H1 (cell line): ENCODE data around the gene FGGY. TPM values are rescaled to one million over a fixed set of nuclear protein-coding genes. Genes with fewer than 3 reads are reported as not detected.

Experiments
- CTCF ChIA-PET: fragments of 300-600 bp; sonication (Branson Sonifier 250); formaldehyde crosslinking; loops from one replicate; lab custom pipeline; 2021; ENCODE audit not compliant: partially characterized antibody; lab: Charles Lee
- POLR2A ChIA-PET: fragments of 300-600 bp; sonication (Branson Sonifier 250); formaldehyde crosslinking; loops from one replicate; lab custom pipeline; 2021; ENCODE audit warnings: inconsistent platforms; ENCODE audit not compliant: partially characterized antibody; lab: Charles Lee
- DNase-seq, 2 experiments: peaks; one replicate each; pipeline versions ENCODE4 v3.0.0 to v3.0.0-alpha.2; 2010 to 2022; ENCODE audit warnings: low spot score in 2 of 2, low read depth in 1 of 2, mixed read lengths in 1 of 2
- FAIRE-seq: peaks from 2 replicates; lab custom pipeline; 2011; peaks lifted over from hg19 to GRCh38; lab: Jason Lieb, UNC
- H2AFZ ChIP-seq: 2 replicates; pipeline ENCODE4 v1.8.1; 2012; ENCODE audit warnings: low read length, inconsistent platforms
- H2AK5ac ChIP-seq: 2 replicates; pipeline ENCODE4 v1.6.1; 2013; ENCODE audit warnings: low read depth, low read length
- H2BK120ac ChIP-seq: replicated peaks from 2 replicates; pipeline ENCODE3; 2013; ENCODE audit warnings: low read depth, low read length, inconsistent platforms
- H2BK12ac ChIP-seq: 2 replicates; pipeline ENCODE4 v1.6.1; 2013; ENCODE audit warnings: low read depth, low read length
- H2BK15ac ChIP-seq: 2 replicates; pipeline ENCODE4 v1.6.1; 2013; ENCODE audit warnings: low read length
- H2BK20ac ChIP-seq: 2 replicates; pipeline ENCODE4 v1.6.1; 2013; ENCODE audit warnings: low read length
- H2BK5ac ChIP-seq: 2 replicates; pipeline ENCODE4 v1.6.1; 2013; ENCODE audit warnings: low read depth, low read length
- H3K14ac ChIP-seq: 2 replicates; pipeline ENCODE4 v1.6.1; 2013; ENCODE audit warnings: inconsistent platforms; ENCODE audit not compliant: insufficient read length
- H3K18ac ChIP-seq: 2 replicates; pipeline ENCODE4 v1.6.1; 2013; ENCODE audit warnings: low read length; ENCODE audit errors: extremely low read depth
- H3K23ac ChIP-seq: 2 replicates; pipeline ENCODE4 v1.6.1; 2013; ENCODE audit warnings: inconsistent platforms; ENCODE audit not compliant: insufficient read length
- H3K23me2 ChIP-seq: 2 replicates; pipeline ENCODE4 v1.6.1; 2013; ENCODE audit warnings: low read depth, low read length
- H3K27ac ChIP-seq: 2 replicates; pipeline ENCODE4 v1.6.1; 2011; ENCODE audit warnings: low read depth, low read length, inconsistent platforms
- H3K27me3 ChIP-seq, 4 experiments: replicated peaks in 1 of 4; 1 replicate in 1 of 4; 2 replicates in 3 of 4; pipeline versions ENCODE4 v1.6.1 to v1.8.1; 2011 to 2013; ENCODE audit warnings: low read length in 3 of 4, mild to moderate bottlenecking in 3 of 4, inconsistent platforms in 2 of 4, mixed read lengths in 2 of 4, moderate library complexity in 1 of 4; ENCODE audit not compliant: control insufficient read depth in 3 of 4, insufficient read depth in 3 of 4; ENCODE audit errors: extremely low read depth in 1 of 4
- H3K36me3 ChIP-seq, 4 experiments: 2 replicates each; pipeline versions ENCODE4 v1.6.1 to v1.8.1; 2011 to 2013; ENCODE audit warnings: mild to moderate bottlenecking in 4 of 4, low read length in 3 of 4, moderate library complexity in 2 of 4, control low read depth in 1 of 4, inconsistent platforms in 1 of 4; ENCODE audit not compliant: insufficient read depth in 4 of 4, control insufficient read depth in 2 of 4
- H3K4ac ChIP-seq: replicated peaks from 2 replicates; pipeline ENCODE3; 2013; ENCODE audit warnings: low read length, low read depth, mixed read lengths, inconsistent platforms; ENCODE audit not compliant: insufficient read length
- H3K4me1 ChIP-seq, 4 experiments: replicated peaks in 1 of 4; 1 replicate in 1 of 4; 2 replicates in 3 of 4; pipeline versions ENCODE4 v1.6.1 to v1.8.1; 2011 to 2013; ENCODE audit warnings: low read length in 3 of 4, inconsistent platforms in 2 of 4, mixed read lengths in 1 of 4; ENCODE audit not compliant: insufficient read depth in 4 of 4, control insufficient read depth in 3 of 4
- H3K4me2 ChIP-seq, 2 experiments: 2 replicates each; pipeline versions ENCODE4 v1.6.1 to v1.8.1; 2011 to 2013; ENCODE audit warnings: low read depth in 2 of 2, low read length in 2 of 2, control low read depth in 1 of 2, inconsistent platforms in 1 of 2, mild to moderate bottlenecking in 1 of 2; ENCODE audit not compliant: insufficient read depth in 1 of 2
- H3K4me3 ChIP-seq, 4 experiments: fragments of 200-600, 300-600 bp in 1 of 4; sonication (generic), shearing (Covaris generic), sonication (Bioruptor Twin) in 1 of 4; 2 replicates each; pipeline versions ENCODE4 v1.5.1 to v1.8.1; 2011 to 2016; ENCODE audit warnings: low read length in 4 of 4, low read depth in 3 of 4, control low read depth in 2 of 4, inconsistent platforms in 2 of 4, mild to moderate bottlenecking in 2 of 4, mixed read lengths in 1 of 4, moderate library complexity in 1 of 4; ENCODE audit not compliant: insufficient read depth in 2 of 4; ENCODE audit errors: extremely low read depth in 1 of 4
- H3K56ac ChIP-seq: replicated peaks from 2 replicates; pipeline ENCODE3; 2013; ENCODE audit warnings: low read depth, mild to moderate bottlenecking, mixed read lengths, low read length, inconsistent platforms; ENCODE audit not compliant: insufficient read length
- H3K79me1 ChIP-seq: 2 replicates; pipeline ENCODE4 v1.6.1; 2013; ENCODE audit warnings: low read depth, low read length, control low read depth
- H3K79me2 ChIP-seq, 2 experiments: 2 replicates each; pipeline versions ENCODE4 v1.6.1 to v1.8.1; 2012 to 2013; ENCODE audit warnings: low read length in 2 of 2, mild to moderate bottlenecking in 2 of 2, inconsistent platforms in 1 of 2; ENCODE audit not compliant: insufficient read depth in 2 of 2, control insufficient read depth in 1 of 2
- H3K9ac ChIP-seq, 4 experiments: replicated peaks in 1 of 4; 1 replicate in 1 of 4; 2 replicates in 3 of 4; pipeline versions ENCODE4 v1.6.1 to v1.8.1; 2011 to 2013; ENCODE audit warnings: low read depth in 3 of 4, low read length in 3 of 4, control low read depth in 2 of 4, mild to moderate bottlenecking in 2 of 4, moderate library complexity in 2 of 4, inconsistent platforms in 1 of 4; ENCODE audit errors: extremely low read depth in 1 of 4
- H3K9me3 ChIP-seq, 2 experiments: 2 replicates each; pipeline versions ENCODE4 v1.6.1 to v1.8.1; 2012 to 2013; ENCODE audit warnings: mild to moderate bottlenecking in 2 of 2, moderate library complexity in 2 of 2, control low read depth in 1 of 2, inconsistent platforms in 1 of 2, low read depth in 1 of 2, low read length in 1 of 2, mixed read lengths in 1 of 2; ENCODE audit not compliant: insufficient read depth in 2 of 2
- H4K20me1 ChIP-seq, 2 experiments: replicated peaks in 1 of 2; 2 replicates each; pipeline versions ENCODE3 to v1.8.1; 2011 to 2013; ENCODE audit warnings: inconsistent platforms in 2 of 2, low read length in 2 of 2, mild to moderate bottlenecking in 1 of 2; ENCODE audit not compliant: insufficient read depth in 2 of 2, control insufficient read depth in 1 of 2
- H4K5ac ChIP-seq: 2 replicates; pipeline ENCODE4 v1.6.1; 2013; ENCODE audit warnings: low read length, low read depth, mixed read lengths, inconsistent platforms; ENCODE audit not compliant: insufficient read length
- H4K8ac ChIP-seq: 2 replicates; pipeline ENCODE4 v1.8.0; 2013; ENCODE audit warnings: mild to moderate bottlenecking, moderate library complexity, low read length, inconsistent platforms; ENCODE audit not compliant: insufficient read depth; ENCODE audit errors: extremely low read depth
- H4K91ac ChIP-seq: replicated peaks from 2 replicates; pipeline ENCODE3; 2013; ENCODE audit warnings: low read length, mixed read lengths, inconsistent platforms; ENCODE audit not compliant: insufficient read length
- BRCA1 ChIP-seq: IDR thresholded peaks from 2 replicates; pipeline ENCODE4 v1.6.1; 2012; ENCODE audit warnings: low read depth, low read length, improper control_type of control experiment
- HDAC2 ChIP-seq, 2 experiments: fragments of 300-600 bp in 1 of 2; sonication (generic) in 1 of 2; IDR thresholded peaks; 2 replicates each; pipeline ENCODE4 v1.6.1; 2011 to 2012; ENCODE audit warnings: low read depth in 2 of 2, low read length in 2 of 2, mild to moderate bottlenecking in 2 of 2, moderate library complexity in 2 of 2, borderline replicate concordance in 1 of 2, inconsistent platforms in 1 of 2
- HDAC6 ChIP-seq: IDR thresholded peaks from one replicate; pipeline ENCODE4 v1.7.1; 2012; ENCODE audit warnings: low read depth, mild to moderate bottlenecking, inconsistent platforms, low read length, moderate library complexity
- KDM4A ChIP-seq: IDR thresholded peaks from one replicate; pipeline ENCODE4 v1.7.1; 2012; ENCODE audit warnings: low read depth, mild to moderate bottlenecking, moderate library complexity, low read length, inconsistent platforms; ENCODE audit not compliant: severe bottlenecking
- POU5F1 ChIP-seq: IDR thresholded peaks from 2 replicates; pipeline ENCODE4 v1.6.1; 2011; ENCODE audit warnings: low read depth, mild to moderate bottlenecking, low read length, moderate library complexity
- TAF7 ChIP-seq: optimal IDR thresholded peaks from 2 replicates; pipeline ENCODE3; 2011; ENCODE audit warnings: low read depth, mild to moderate bottlenecking, inconsistent platforms, low read length, moderate library complexity, borderline replicate concordance
- TBP ChIP-seq: IDR thresholded peaks from 2 replicates; pipeline ENCODE4 v1.6.1; 2011; ENCODE audit warnings: low read depth, low read length, improper control_type of control experiment
- WGBS, 2 experiments: shearing (Covaris generic) in 1 of 2; methylation state at CpG; one replicate each; pipeline versions ENCODE4 v1.1.6 to v1.1.7; 2013 to 2015; ENCODE audit warnings: low lambda C conversion rate in 2 of 2, mixed read lengths in 2 of 2, inconsistent platforms in 1 of 2, low coverage in 1 of 2, missing lambda C conversion rate in 1 of 2; ENCODE audit not compliant: insufficient replicate concordance in 2 of 2, insufficient coverage in 1 of 2, insufficient read length in 1 of 2; ENCODE audit errors: extremely low coverage in 1 of 2, missing lambda C conversion rate in 1 of 2; 5-methylcytosine and 5-hydroxymethylcytosine counted together
- polyA plus RNA-seq, 7 experiments: library from polyadenylated mRNA; depleted of rRNA in 3 of 7; stranded (reverse) in 5 of 7; unstranded in 2 of 7; fragments of >200 nt in 5 of 7; fragments of 200-250 nt in 2 of 7; gene quantifications; 1 replicate in 5 of 7; 2 replicates in 1 of 7; 4 replicates in 1 of 7; pipeline versions ENCODE4 v1.2.1 to v1.2.3, GENCODE V29; 2011 to 2013; ENCODE audit warnings: missing spikeins in 2 of 7, mixed read lengths in 2 of 7
- total RNA-seq: library from RNA; stranded (reverse); fragmentation: NEBNext Ultra II Directional; extraction: Animal tissue kit (Norgen Biotek cat#: 25700); gene quantifications from 2 replicates; pipeline ENCODE4 v1.2.1, GENCODE V29; 2021
- TF ChIP-seq, protein P1 (sequence below): IDR thresholded peaks from 2 replicates; pipeline ENCODE4 v1.6.1; 2011; ENCODE audit warnings: low read depth, mild to moderate bottlenecking, low read length; ENCODE audit not compliant: insufficient read depth
- TF ChIP-seq, protein P2 (sequence below): IDR thresholded peaks from 2 replicates; pipeline ENCODE4 v1.6.1; 2012; ENCODE audit warnings: inconsistent platforms

Gene FGGY
- total and polyA plus RNA-seq, 2 of the 8 experiments (the other 6 are each of a cell fraction or from before 2014, with no cell fraction given): 10.3 to 12.5 TPM

DNA sequence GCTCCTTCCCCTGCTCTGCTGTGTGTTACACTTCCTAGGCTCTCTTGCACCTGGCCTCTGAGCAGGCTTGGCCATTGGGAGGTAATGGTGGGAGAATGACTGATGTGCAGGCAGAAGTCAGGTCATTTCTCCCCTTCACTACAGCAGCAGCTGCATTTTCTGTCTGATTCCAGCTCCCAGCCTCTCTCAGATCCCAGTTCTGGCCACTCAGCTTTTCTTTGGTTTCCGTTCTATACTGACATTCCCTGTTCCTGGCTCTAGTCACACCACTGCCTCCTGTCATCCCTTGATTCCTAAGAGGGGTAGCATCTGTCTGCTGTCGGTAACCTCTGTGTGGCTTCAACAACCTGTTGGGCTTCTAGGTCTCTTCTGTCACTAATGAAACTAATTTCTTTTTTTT is 390.2 kb downstream of the FGGY start:
- 0 out of 2 replicates have a peak overlapping the region, but pooled peaks have one; percentile 49 for H2BK5ac ChIP-seq
- no peak overlapping the region for H3K9ac ChIP-seq
- CTCF ChIA-PET: interaction anchor here (0.6 to 1.0 kb wide), 4 partner anchors 21 to 1029 kb away, joined by 3 to 4 read pairs (median 4); no protein-coding TSS in a partner anchor
- no peak overlapping the region for H3K4me2 ChIP-seq
- no peak overlapping the region for H3K14ac ChIP-seq
- no peaks in the 10 kb centered on the region for H3K79me2 ChIP-seq
- H3K4me3 ChIP-seq: no peak overlapping the region
- FAIRE-seq (no peak), DNase-seq (no peak)
- peak overlapping the region; percentile 65; the same call in 1 of the 2 replicates for H2BK12ac ChIP-seq
- H3K36me3 ChIP-seq: no peaks in the 10 kb centered on the region
- H2AK5ac ChIP-seq: peak overlapping the region; percentile 47; the same call in 1 of the 2 replicates
- no peak overlapping the region for H3K56ac ChIP-seq
- WGBS, 2 experiments: 89% methylated on average over 2 of the region's 2 CpGs; no CpG with 5 or more reads in 1 of the 2 experiments
- H3K18ac ChIP-seq: no peak overlapping the region
- no peak overlapping the region for H3K4ac ChIP-seq
- H3K23me2 ChIP-seq: no peaks in the 10 kb centered on the region
- H2BK15ac ChIP-seq: no peak overlapping the region
- no peak overlapping the region for H4K5ac ChIP-seq
- H3K79me1 ChIP-seq: no peaks in the 10 kb centered on the region
- no peaks in the 10 kb centered on the region for H4K20me1 ChIP-seq
- POLR2A ChIA-PET: interaction anchor here (0.6 kb wide), 1 partner anchor 1049 kb away, joined by 3 read pairs; no protein-coding TSS in a partner anchor
- H2AFZ ChIP-seq: no peak overlapping the region
- H3K27ac ChIP-seq: no peak overlapping the region
- no peak overlapping the region; the same call in 1 of the 2 replicates for H4K8ac ChIP-seq
- H4K91ac ChIP-seq: no peak overlapping the region
- TF ChIP-seq, protein P1, sequence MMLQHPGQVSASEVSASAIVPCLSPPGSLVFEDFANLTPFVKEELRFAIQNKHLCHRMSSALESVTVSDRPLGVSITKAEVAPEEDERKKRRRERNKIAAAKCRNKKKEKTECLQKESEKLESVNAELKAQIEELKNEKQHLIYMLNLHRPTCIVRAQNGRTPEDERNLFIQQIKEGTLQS: no peak
- TF ChIP-seq BRCA1 (no peak), HDAC2 (IDR thresholded peaks at IDR 0.05; ENCODE audit: borderline replicate concordance in 1 of 2, low read depth in 2 of 2, low read length in 2 of 2) (no peak), HDAC6 (no peak), KDM4A (no peak), POU5F1 (no peak), TAF7 (no peak), TBP (no peak)
- TF ChIP-seq, protein P2, sequence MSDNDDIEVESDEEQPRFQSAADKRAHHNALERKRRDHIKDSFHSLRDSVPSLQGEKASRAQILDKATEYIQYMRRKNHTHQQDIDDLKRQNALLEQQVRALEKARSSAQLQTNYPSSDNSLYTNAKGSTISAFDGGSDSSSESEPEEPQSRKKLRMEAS: no peak
- H2BK120ac ChIP-seq: no peak overlapping the region
- H3K23ac ChIP-seq: no peak overlapping the region
- no peaks in the 10 kb centered on the region; a peak in 1 of 7 replicates for H3K27me3 ChIP-seq
- H3K4me1 ChIP-seq: peaks cover 0 to 6% (median 1%) of the 10 kb centered on the region in 4 experiments; a peak in 2 of 7 replicates
- no peaks in the 10 kb centered on the region for H3K9me3 ChIP-seq
- H2BK20ac ChIP-seq: no peak overlapping the region
